SK-N-MC (cell line): ENCODE measurements around the gene KCNH2.

Experiments
- EZH2 ChIP-seq: fragments of 200-600 bp; sonication (generic); IDR thresholded peaks from one replicate; pipeline ENCODE4 v1.6.1; 2017; ENCODE audit warnings: antibody characterized with exemption
- FOXP2 ChIP-seq: optimal IDR thresholded peaks from 2 replicates; pipeline ENCODE3; 2011; ENCODE audit warnings: mild to moderate bottlenecking, moderate library complexity; ENCODE audit not compliant: insufficient read depth; ENCODE audit errors: extremely low read length, control extremely low read depth
- POLR2AphosphoS5 ChIP-seq: IDR thresholded peaks from 2 replicates; pipeline ENCODE4 v1.6.1; 2012; ENCODE audit warnings: mild to moderate bottlenecking, low read depth, low read length, borderline replicate concordance

GRCh38 chr7:150919160-150919559 lies 59.0 kb downstream of the KCNH2 start:
- TF ChIP-seq POLR2AphosphoS5 (no peak), EZH2 (no peak), FOXP2 (no peak)
